CD14-positive monocyte (primary cell): ENCODE results near the gene PTPRN2. TPM values are rescaled to one million over a fixed set of nuclear protein-coding genes. Genes with fewer than 3 reads are reported as not detected.

ENCODE experiments used
- DNase-seq, 3 donors: peaks; one replicate each; pipeline ENCODE4 v3.0.0-alpha.2; 2011 to 2022
- H2AFZ ChIP-seq: 2 replicates; pipeline ENCODE4 v1.6.0; 2012; ENCODE audit warnings: mild to moderate bottlenecking, low read depth, low read length, inconsistent platforms; ENCODE audit not compliant: insufficient read depth, poor library complexity, severe bottlenecking
- H3K27ac ChIP-seq, 2 donors: 1 replicate in 1 of 2; 2 replicates in 1 of 2; pipeline ENCODE4 v1.5.1; 2012 to 2013; ENCODE audit warnings: low read length in 2 of 2, control low read depth in 1 of 2, inconsistent platforms in 1 of 2, low read depth in 1 of 2, mild to moderate bottlenecking in 1 of 2
- H3K27me3 ChIP-seq, 2 donors: one replicate each; pipeline versions ENCODE4 v1.6.0 to v1.6.1; 2011 to 2013; ENCODE audit warnings: low read length in 2 of 2; ENCODE audit not compliant: control insufficient read depth in 2 of 2, insufficient read depth in 2 of 2
- H3K36me3 ChIP-seq, 2 donors: replicated peaks in 1 of 2; 1 replicate in 1 of 2; 2 replicates in 1 of 2; pipeline versions ENCODE4 v1.5.1 to v1.6.1; 2012 to 2013; ENCODE audit warnings: low read length in 2 of 2, control low read depth in 1 of 2, inconsistent platforms in 1 of 2, mild to moderate bottlenecking in 1 of 2; ENCODE audit not compliant: insufficient read depth in 2 of 2, control insufficient read depth in 1 of 2
- H3K4me1 ChIP-seq, 2 donors: 1 replicate in 1 of 2; 2 replicates in 1 of 2; pipeline versions ENCODE4 v1.5.1 to v1.6.1; 2012 to 2013; ENCODE audit warnings: low read length in 2 of 2, control low read depth in 1 of 2, inconsistent platforms in 1 of 2, mild to moderate bottlenecking in 1 of 2, moderate library complexity in 1 of 2; ENCODE audit not compliant: insufficient read depth in 2 of 2, control insufficient read depth in 1 of 2
- H3K4me2 ChIP-seq: replicated peaks from 2 replicates; pipeline ENCODE3; 2012; ENCODE audit warnings: low read length, moderate library complexity, mild to moderate bottlenecking; ENCODE audit not compliant: poor library complexity, severe bottlenecking; ENCODE audit errors: extremely low read depth
- H3K4me3 ChIP-seq, 3 experiments: fragments of 200-600 bp in 1 of 3; sonication (generic) in 1 of 3; replicated peaks in 1 of 3; 1 replicate in 2 of 3; 2 replicates in 1 of 3; pipeline ENCODE4 v1.5.1; 2011 to 2013; ENCODE audit warnings: low read length in 3 of 3, mild to moderate bottlenecking in 3 of 3, control low read depth in 2 of 3, low read depth in 2 of 3, inconsistent platforms in 1 of 3, moderate library complexity in 1 of 3
- H3K79me2 ChIP-seq: 2 replicates; pipeline ENCODE4 v1.6.0; 2012; ENCODE audit warnings: mild to moderate bottlenecking, control low read depth, inconsistent platforms, low read length, moderate library complexity; ENCODE audit not compliant: insufficient read depth
- H3K9ac ChIP-seq: 2 replicates; pipeline ENCODE4 v1.6.0; 2017; ENCODE audit warnings: low read length, mild to moderate bottlenecking; ENCODE audit not compliant: insufficient read depth, poor library complexity, severe bottlenecking
- H3K9me3 ChIP-seq, 2 donors: replicated peaks in 1 of 2; 1 replicate in 1 of 2; 2 replicates in 1 of 2; pipeline versions ENCODE4 v1.5.1 to v1.6.1; 2012 to 2013; ENCODE audit warnings: low read length in 2 of 2, control low read depth in 1 of 2; ENCODE audit not compliant: control insufficient read depth in 1 of 2, insufficient read depth in 1 of 2
- H4K20me1 ChIP-seq: 2 replicates; pipeline ENCODE4 v1.6.0; 2012; ENCODE audit warnings: mild to moderate bottlenecking, low read length, control low read depth, moderate library complexity; ENCODE audit not compliant: insufficient read depth
- H3K27ac Mint-ChIP-seq, 7 donors: one replicate each; pipeline ENCODE4 v1.8.0; 2020; ENCODE audit warnings: mild to moderate bottlenecking in 7 of 7, mixed read lengths in 7 of 7, moderate library complexity in 6 of 7, inconsistent platforms in 2 of 7
- H3K27me3 Mint-ChIP-seq, 3 donors: one replicate each; pipeline ENCODE4 v1.8.0; 2021 to 2022; ENCODE audit warnings: low read depth in 3 of 3, mild to moderate bottlenecking in 3 of 3, mixed read lengths in 3 of 3, moderate library complexity in 3 of 3, inconsistent platforms in 1 of 3
- H3K36me3 Mint-ChIP-seq, 2 donors: one replicate each; pipeline ENCODE4 v1.8.0; 2020; ENCODE audit warnings: mixed read lengths in 2 of 2, inconsistent platforms in 1 of 2, mild to moderate bottlenecking in 1 of 2
- H3K4me1 Mint-ChIP-seq: one replicate; pipeline ENCODE4 v1.8.0; 2020; ENCODE audit warnings: mild to moderate bottlenecking, mixed read lengths
- H3K4me3 Mint-ChIP-seq, 2 donors: one replicate each; pipeline ENCODE4 v1.8.0; 2020; ENCODE audit warnings: mild to moderate bottlenecking in 2 of 2, mixed read lengths in 2 of 2, moderate library complexity in 1 of 2
- H3K9me3 Mint-ChIP-seq, 7 donors: one replicate each; pipeline ENCODE4 v1.8.0; 2020 to 2022; ENCODE audit warnings: mixed read lengths in 7 of 7, mild to moderate bottlenecking in 6 of 7, moderate library complexity in 6 of 7, inconsistent platforms in 2 of 7
- CTCF ChIP-seq: fragments of 200-600 bp; IDR thresholded peaks from one replicate; pipeline ENCODE4 v1.8.0; 2022; ENCODE audit warnings: antibody characterized with exemption, mild to moderate bottlenecking
- WGBS: methylation state at CpG from one replicate; pipeline ENCODE4 v1.1.5; 2013; ENCODE audit warnings: missing lambda C conversion rate; ENCODE audit not compliant: insufficient coverage; 5-methylcytosine and 5-hydroxymethylcytosine counted together
- intact Hi-C, 2 donors: fragments of 100-400 bp; cut with micrococcal nuclease; formaldehyde crosslinking; loops; one replicate each; pipeline versions ENCODE4 v1.15.0 to v1.15.1; 2023
- polyA plus RNA-seq, 3 donors: library from polyadenylated mRNA; depleted of rRNA in 1 of 3; unstranded in 2 of 3; stranded (reverse) in 1 of 3; fragments of 300-500 nt in 2 of 3; fragments of >200 nt in 1 of 3; fragmentation: Illumina TruSeq in 2 of 3; gene quantifications; 1 replicate in 2 of 3; 2 replicates in 1 of 3; pipeline ENCODE4 v1.2.3, GENCODE V29; 2012 to 2021

PTPRN2 gene
- polyA plus RNA-seq, 3 donors = 0.25 to 1.4 (median 0.97) TPM

DNA sequence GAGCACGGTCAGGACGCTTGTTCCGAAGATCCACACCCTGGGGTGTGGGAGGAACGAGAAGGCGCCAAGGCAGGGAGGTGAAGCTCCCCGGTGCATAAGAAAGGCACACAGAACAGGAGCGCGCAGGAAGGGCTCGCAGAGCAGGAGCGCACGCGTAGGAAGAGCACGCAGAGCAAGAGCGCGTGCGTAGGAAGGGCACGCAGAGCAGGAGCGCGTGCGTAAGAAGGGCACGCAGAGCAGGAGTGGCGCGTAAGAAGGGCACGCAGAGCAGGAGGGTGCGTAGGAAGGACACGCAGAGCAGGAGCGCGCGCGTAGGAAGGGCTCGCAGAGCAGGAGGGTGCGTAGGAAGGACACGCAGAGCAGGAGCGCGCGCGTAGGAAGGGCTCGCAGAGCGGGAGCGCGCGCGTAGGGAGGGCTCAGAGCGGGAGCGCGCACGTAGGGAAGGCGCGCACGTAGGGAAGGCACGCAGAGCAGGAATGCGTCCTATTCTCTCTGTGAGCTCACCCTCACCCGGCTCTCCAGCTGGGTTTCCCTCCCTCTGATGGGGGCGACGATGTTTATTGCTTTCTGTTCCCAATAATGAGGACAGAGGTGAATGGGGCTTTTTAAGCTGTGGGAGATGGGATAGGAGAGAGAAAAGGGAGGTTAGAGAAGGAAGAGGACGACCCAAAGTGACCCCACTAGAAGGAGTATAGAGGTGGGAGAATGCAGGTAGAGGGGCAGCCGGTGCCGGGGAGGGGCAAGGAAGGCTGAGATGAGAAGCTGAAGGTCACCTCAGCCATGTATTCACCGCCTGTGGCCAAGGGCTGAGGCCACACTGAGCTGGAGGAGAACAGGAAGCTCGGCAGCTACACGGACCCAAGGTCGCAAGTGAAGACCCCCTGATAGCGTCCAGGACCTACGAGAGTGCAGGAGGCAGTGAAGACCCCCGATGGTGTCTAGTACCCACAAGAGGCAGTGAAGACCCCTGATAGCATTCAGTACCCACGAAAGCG lies 423.2 kb downstream of the PTPRN2 start:
- no peaks in the 10 kb centered on the region for H3K36me3 ChIP-seq
- H3K4me1 ChIP-seq = no peaks in the 10 kb centered on the region
- no peak overlapping the region for H3K27ac ChIP-seq
- H3K79me2 ChIP-seq = no peaks in the 10 kb centered on the region
- no peak overlapping the region for H3K4me3 ChIP-seq
- intact Hi-C loops = no loop called here
- H3K4me2 ChIP-seq = no peak overlapping the region
- TF ChIP-seq CTCF = no peak
- no peak for DNase-seq
- no peaks in the 10 kb centered on the region for H4K20me1 ChIP-seq
- no peaks in the 10 kb centered on the region for H3K36me3 Mint-ChIP-seq
- no peaks in the 10 kb centered on the region for H3K27me3 ChIP-seq
- no peaks in the 10 kb centered on the region for H3K4me1 Mint-ChIP-seq
- H3K27ac Mint-ChIP-seq = no peak overlapping the region
- H3K4me3 Mint-ChIP-seq = no peak overlapping the region
- H3K9me3 ChIP-seq = peaks cover 29 to 54% of the 10 kb centered on the region in 2 donors
- WGBS = 76% methylated on average over 37 of the region's 67 CpGs
- H3K27me3 Mint-ChIP-seq = no peaks in the 10 kb centered on the region
- H3K9me3 Mint-ChIP-seq = peaks cover 29 to 58% (median 45%) of the 10 kb centered on the region in 7 donors
- no peak overlapping the region for H3K9ac ChIP-seq
- H2AFZ ChIP-seq = no peak overlapping the region

GRCh38 chr7:158161194-158161593 lies 426.4 kb downstream of the PTPRN2 start:
- no peak overlapping the region for H3K27ac ChIP-seq
- no peaks in the 10 kb centered on the region for H3K27me3 ChIP-seq
- no peaks in the 10 kb centered on the region for H4K20me1 ChIP-seq
- WGBS = 93% methylated on average over 3 of the region's 5 CpGs
- no peak overlapping the region for H3K4me3 ChIP-seq
- TF ChIP-seq CTCF = no peak
- Mint-ChIP-seq H3K27me3 (no peaks in the 10 kb centered on the region), H3K4me1 (no peaks in the 10 kb centered on the region), H3K4me3 (no peak overlapping the region), H3K9me3 (peaks cover 30 to 46% (median 41%) of the 10 kb centered on the region in 7 donors), H3K36me3 (no peaks in the 10 kb centered on the region), H3K27ac (no peak overlapping the region)
- H3K79me2 ChIP-seq = no peaks in the 10 kb centered on the region
- H3K36me3 ChIP-seq = no peaks in the 10 kb centered on the region
- H3K9ac ChIP-seq = no peak overlapping the region
- H3K4me2 ChIP-seq = no peak overlapping the region
- peaks cover 35 to 70% of the 10 kb centered on the region in 2 donors for H3K9me3 ChIP-seq
- intact Hi-C loops = no loop called here
- no peak overlapping the region for H2AFZ ChIP-seq
- DNase-seq = no peak
- no peaks in the 10 kb centered on the region for H3K4me1 ChIP-seq
